ENCODE data around the gene PPP2R3B.
"Not testable (repeated sequence)": the region's sequence is repeated elsewhere in the genome, so short reads cannot be mapped to it uniquely, and the experiment has no call there.

The PPP2R3B gene

GRCh38 chrX:317424-318067 is 69.2 kb downstream of the PPP2R3B start:
- DNase-seq: no peak

GRCh38 chrX:316351-317325 is 70.1 kb downstream of the PPP2R3B start:
- no peak for DNase-seq

GRCh38 chrX:314781-315595 is 71.7 kb downstream of the PPP2R3B start:
- DNase-seq: no peak

GRCh38 chrX:314049-314448 is 72.7 kb downstream of the PPP2R3B start:
- no peak for DNase-seq

- DNase-seq: no peak
Observed at GRCh38 chrX:313546-313945, 73.2 kb downstream of the PPP2R3B start.

- DNase-seq: no peak
Observed at GRCh38 chrX:312621-313331, 73.9 kb downstream of the PPP2R3B start.

- DNase-seq: no peak
Observed at GRCh38 chrX:311156-312129, 75.3 kb downstream of the PPP2R3B start.

- DNase-seq: no peak
Observed at GRCh38 chrX:310621-311155, 76.0 kb downstream of the PPP2R3B start.

GRCh38 chrX:308821-309520 is 77.7 kb downstream of the PPP2R3B start:
- no peak for DNase-seq

GRCh38 chrX:307261-308111 is 79.2 kb downstream of the PPP2R3B start:
- no peak for DNase-seq

GRCh38 chrX:306614-307251 is 80.0 kb downstream of the PPP2R3B start:
- not testable (repeated sequence) for DNase-seq

GRCh38 chrX:305781-306613 is 80.7 kb downstream of the PPP2R3B start:
- not testable (repeated sequence) for DNase-seq

- no peak for DNase-seq
Observed at GRCh38 chrX:302975-303374, 83.7 kb downstream of the PPP2R3B start.

- no peak for DNase-seq
Observed at GRCh38 chrX:300334-300733, 86.4 kb downstream of the PPP2R3B start.

GRCh38 chrX:298993-299392 is 87.7 kb downstream of the PPP2R3B start:
- DNase-seq: no peak

- no peak for DNase-seq
Observed at GRCh38 chrX:295136-295535, 91.6 kb downstream of the PPP2R3B start.

GRCh38 chrX:292900-293897 is 93.5 kb downstream of the PPP2R3B start:
- no peak for DNase-seq
